NCI-H2107 (cell line): ENCODE measurements around the gene PABPN1.
"Not testable (repeated sequence)": the region's sequence is repeated elsewhere in the genome, so short reads cannot be mapped to it uniquely, and the experiment has no call there.

Experiments
- DNase-seq: peaks from one replicate; lab custom pipeline; 2025; lab: John Stamatoyannopoulos, UW

The PABPN1 gene

GRCh38 chr14:23320584-23321571 is at the start of gene PABPN1:
Gene PABPN1, plus strand, starts transcription at chr14:23321457. Its CDS starts 13 bp downstream, at chr14:23321470.
- peak; percentile 100 for DNase-seq

- DNase-seq = no peak
These were observed 45.8 kb upstream of the PABPN1 start for GRCh38 chr14:23275412-23275811.

GRCh38 chr14:23277189-23277588 is 44.1 kb upstream of the PABPN1 start:
- DNase-seq = no peak

- not testable (repeated sequence) for DNase-seq
These were observed 43.3 kb upstream of the PABPN1 start for GRCh38 chr14:23277928-23278327.

GRCh38 chr14:23281247-23281646 is 40.0 kb upstream of the PABPN1 start:
- DNase-seq = no peak

GRCh38 chr14:23284654-23285529 is 36.4 kb upstream of the PABPN1 start:
- DNase-seq = no peak

- DNase-seq = no peak
These were observed 35.7 kb upstream of the PABPN1 start for GRCh38 chr14:23285530-23286019.

- peak; percentile 97 for DNase-seq
These were observed 35.0 kb upstream of the PABPN1 start, which contains the start of gene HOMEZ for GRCh38 chr14:23286020-23286901. Gene HOMEZ, minus strand, starts transcription at chr14:23286132. Its CDS starts 180 bp downstream, at chr14:23285952.

- no peak for DNase-seq
These were observed 34.3 kb upstream of the PABPN1 start for GRCh38 chr14:23286902-23287479.

- peak; percentile 23 for DNase-seq
These were observed 26.3 kb upstream of the PABPN1 start for GRCh38 chr14:23294734-23295561.

- DNase-seq = no peak
These were observed 25.1 kb upstream of the PABPN1 start for GRCh38 chr14:23296012-23296777.

GRCh38 chr14:23297096-23297495 is 24.2 kb upstream of the PABPN1 start:
- DNase-seq = no peak

GRCh38 chr14:23297611-23298277 is 23.5 kb upstream of the PABPN1 start:
- DNase-seq = no peak

GRCh38 chr14:23299211-23299957 is 21.9 kb upstream of the PABPN1 start:
- no peak for DNase-seq

- no peak for DNase-seq
These were observed 21.1 kb upstream of the PABPN1 start for GRCh38 chr14:23299986-23300686.

GRCh38 chr14:23300687-23301223 is 20.5 kb upstream of the PABPN1 start:
- DNase-seq = no peak
